HG03342 (cell line): ENCODE results near the gene CACNB4.

Experiments
- ATAC-seq: cut with Tn5 transposase; IDR thresholded peaks from one replicate; pipeline ENCODE4 v1.9.1; 2021; ENCODE audit warnings: mild to moderate bottlenecking, moderate library complexity; ENCODE audit not compliant: unreplicated experiment

CACNB4 gene

GRCh38 chr2:151793123-151793522 is 305.7 kb downstream of the CACNB4 start:
- ATAC-seq, result no peak

DNA sequence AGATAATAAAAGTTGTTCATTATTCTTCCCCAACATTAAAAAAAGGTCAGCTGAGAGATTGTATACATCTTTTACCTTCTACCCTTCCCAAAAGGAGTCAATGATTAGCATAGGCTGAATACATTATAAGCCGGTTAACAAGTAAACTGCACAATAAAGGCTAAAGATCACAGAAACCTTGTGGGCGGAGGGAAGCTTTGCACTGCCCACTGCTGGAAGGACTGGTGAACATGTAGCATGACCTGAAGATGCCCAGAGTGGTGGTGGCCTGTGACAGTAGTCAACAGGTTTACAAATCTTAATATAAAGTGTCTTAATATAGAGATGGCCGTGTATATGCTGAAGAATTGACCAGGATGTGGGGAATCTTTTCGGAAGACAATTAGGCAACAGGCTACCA is 306.3 kb downstream of the CACNB4 start:
- ATAC-seq, result no peak

GRCh38 chr2:151791545-151791944 is 307.3 kb downstream of the CACNB4 start:
- no peak for ATAC-seq

GRCh38 chr2:151790689-151791088 is 308.2 kb downstream of the CACNB4 start:
- no peak for ATAC-seq

DNA sequence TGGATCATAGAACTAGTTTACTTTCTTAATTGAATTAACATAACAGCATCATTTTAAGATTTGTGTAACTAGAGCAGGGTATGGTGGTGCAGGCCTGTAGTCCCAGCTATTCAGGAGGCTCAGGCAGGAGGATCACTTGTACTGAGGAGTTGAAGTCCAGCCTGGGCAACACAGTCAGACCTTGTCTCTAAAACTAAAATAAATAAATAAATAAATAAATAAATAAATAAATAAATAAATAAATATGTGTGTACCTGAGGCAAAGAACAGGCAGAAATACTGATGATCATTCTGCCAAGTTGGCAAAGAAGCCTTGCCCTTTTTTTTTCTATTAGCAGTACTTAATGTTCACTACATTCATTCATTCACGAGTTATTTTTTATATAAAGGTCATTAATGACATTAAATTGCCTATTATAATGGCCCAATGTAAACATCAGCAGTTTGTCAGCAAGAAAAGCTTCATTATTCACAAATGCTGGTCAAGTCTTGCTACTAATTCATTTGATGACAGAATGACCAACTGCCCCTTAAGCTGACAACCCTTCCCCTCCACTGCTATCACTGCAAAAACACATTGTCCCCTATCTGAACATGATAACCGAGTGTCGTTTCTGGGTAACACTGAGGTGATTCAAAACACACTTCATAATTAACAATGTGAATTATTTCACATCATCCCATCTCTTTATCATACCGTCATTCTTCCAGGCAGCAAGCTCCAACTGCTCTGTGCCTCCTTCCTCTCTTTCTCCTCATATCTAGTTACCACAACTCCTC is 309.6 kb downstream of the CACNB4 start:
- no peak for ATAC-seq

DNA sequence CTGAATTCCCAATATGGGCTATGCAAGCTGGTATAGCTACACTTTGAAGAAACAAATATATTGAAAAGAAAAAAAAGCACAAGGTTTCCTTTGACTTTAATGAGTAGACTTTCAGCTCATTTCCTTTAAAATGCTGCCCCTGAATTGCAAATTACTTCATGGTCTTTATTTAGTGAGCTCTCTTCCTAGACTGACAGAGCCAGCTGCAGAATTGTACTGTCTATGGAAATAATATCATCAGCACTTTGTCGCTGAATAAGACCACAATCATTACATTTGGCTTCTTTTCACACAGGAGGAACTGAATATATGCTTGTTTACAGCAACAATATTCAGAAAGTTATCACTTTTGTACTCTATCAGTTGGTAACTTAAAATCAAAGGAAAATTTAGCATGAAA is 312.4 kb downstream of the CACNB4 start:
- ATAC-seq, result no peak

DNA sequence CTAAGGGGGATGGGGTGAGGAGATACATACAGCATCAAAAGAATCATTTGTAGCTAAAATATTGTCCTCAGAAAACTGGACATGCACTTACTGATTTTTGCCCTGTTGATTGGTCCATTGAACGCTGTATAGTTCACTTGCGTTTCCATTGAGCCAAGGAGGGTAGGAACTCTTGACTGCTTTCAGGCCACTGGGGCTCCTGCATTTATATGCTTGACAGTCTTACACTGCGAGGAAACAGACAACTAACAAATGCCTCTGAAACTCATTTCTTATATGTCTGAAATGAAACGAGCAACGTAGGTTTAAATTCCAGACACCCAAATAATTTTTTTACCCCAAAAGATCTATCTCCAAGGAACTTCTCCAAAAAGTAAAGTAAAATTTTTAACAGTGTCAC is 312.8 kb downstream of the CACNB4 start:
- ATAC-seq, result no peak

GRCh38 chr2:151783133-151783520 is 315.7 kb downstream of the CACNB4 start:
- ATAC-seq, result no peak
